ENCODE data around the gene KLRC1. TPM values are rescaled to one million over a fixed set of nuclear protein-coding genes. Genes with fewer than 3 reads are reported as not detected.

KLRC1 gene
- total RNA-seq (under 1 TPM in 1 of 10 donors, not detected in 9; 0.90 TPM), polyA plus RNA-seq (under 1 TPM; 0.13 to 0.22 TPM)
- long read RNA-seq, donor 1, result 0 reads
- long read RNA-seq, donor 2, result 0 reads
- long read RNA-seq, donor 3, result 0 reads

DNA sequence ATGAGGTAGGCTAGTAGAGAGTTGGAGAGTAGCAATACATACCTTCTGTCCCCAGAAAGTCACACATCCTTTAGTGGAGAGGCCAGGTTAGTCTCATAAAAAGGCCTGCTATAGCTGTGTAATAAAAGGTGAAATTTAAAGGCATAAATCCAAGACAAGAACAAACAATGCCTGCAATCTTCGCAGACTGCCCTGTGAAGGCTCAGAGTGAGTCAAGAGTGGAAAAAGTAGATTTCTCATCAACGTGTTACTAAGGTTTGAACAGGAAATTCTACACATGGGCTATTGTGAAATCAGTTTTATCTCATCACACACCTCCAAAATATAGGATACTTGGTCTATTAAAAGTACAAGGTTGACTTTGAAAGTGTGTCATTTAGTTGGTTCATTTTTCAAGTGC is at the start of gene KLRC1:
Gene KLRC1 (minus strand): TSS at position 222 of the 400 bp plus-strand sequence. CDS start 2,221 bp downstream, outside the sequence.
- Histone ChIP-seq H3K27me3 (no peaks in the 10 kb centered on the region), H3K36me3 (no peaks in the 10 kb centered on the region), H3K4me1 (no peaks in the 10 kb centered on the region), H3K9me3 (peaks cover 0 to 39% (median 22%) of the 10 kb centered on the region in 11 donors), H3K4me3 (no peak within 1 kb of the TSS), H3K27ac (no peak within 1 kb of the TSS)
- 61 to 69% methylated on average over 2 of the region's 2 CpGs for WGBS, 2 donors
- ATAC-seq, result no peak
- TF ChIP-seq, protein P1, sequence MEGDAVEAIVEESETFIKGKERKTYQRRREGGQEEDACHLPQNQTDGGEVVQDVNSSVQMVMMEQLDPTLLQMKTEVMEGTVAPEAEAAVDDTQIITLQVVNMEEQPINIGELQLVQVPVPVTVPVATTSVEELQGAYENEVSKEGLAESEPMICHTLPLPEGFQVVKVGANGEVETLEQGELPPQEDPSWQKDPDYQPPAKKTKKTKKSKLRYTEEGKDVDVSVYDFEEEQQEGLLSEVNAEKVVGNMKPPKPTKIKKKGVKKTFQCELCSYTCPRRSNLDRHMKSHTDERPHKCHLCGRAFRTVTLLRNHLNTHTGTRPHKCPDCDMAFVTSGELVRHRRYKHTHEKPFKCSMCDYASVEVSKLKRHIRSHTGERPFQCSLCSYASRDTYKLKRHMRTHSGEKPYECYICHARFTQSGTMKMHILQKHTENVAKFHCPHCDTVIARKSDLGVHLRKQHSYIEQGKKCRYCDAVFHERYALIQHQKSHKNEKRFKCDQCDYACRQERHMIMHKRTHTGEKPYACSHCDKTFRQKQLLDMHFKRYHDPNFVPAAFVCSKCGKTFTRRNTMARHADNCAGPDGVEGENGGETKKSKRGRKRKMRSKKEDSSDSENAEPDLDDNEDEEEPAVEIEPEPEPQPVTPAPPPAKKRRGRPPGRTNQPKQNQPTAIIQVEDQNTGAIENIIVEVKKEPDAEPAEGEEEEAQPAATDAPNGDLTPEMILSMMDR (IDR thresholded peaks at IDR 0.05), result no peak
- DNase-seq, result no peak
- intact Hi-C loops (cut with DNase I), result no loop called here

DNA sequence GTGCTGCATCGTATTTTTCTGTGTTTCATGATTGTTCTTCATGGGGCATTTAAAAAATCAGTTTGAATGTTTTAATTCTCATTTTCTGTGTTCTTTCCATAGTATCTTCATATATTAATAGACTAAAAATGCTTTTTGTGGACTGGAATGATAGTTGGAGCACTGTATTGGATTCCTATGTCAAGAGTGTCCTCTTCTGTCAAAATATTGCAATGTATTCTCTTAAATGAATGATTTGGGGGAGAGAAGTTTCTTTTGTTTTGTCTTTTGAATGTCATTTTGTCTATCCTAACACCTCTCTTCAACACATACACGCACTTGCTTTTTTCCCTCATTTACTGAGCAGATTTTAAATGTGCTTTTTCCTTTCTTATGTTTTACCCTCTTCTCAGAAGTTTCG is 47.9 kb upstream of the KLRC1 start:
- no peaks in the 10 kb centered on the region for H3K4me1 ChIP-seq
- no peak overlapping the region for H3K27ac ChIP-seq
- H3K36me3 ChIP-seq, result no peaks in the 10 kb centered on the region
- TF ChIP-seq, protein P1 (IDR thresholded peaks at IDR 0.05), result peak in 5 of 9 donors; percentile 13 to 37 (median 25)
- H3K9me3 ChIP-seq, result peaks cover 0 to 8% (median 0%) of the 10 kb centered on the region in 11 donors
- WGBS, 2 donors, result 47 to 60% methylated on average over 3 of the region's 3 CpGs
- no peak overlapping the region for H3K4me3 ChIP-seq
- no peak for ATAC-seq
- no peak for DNase-seq
- peaks cover 0 to 28% (median 3%) of the 10 kb centered on the region in 7 donors for H3K27me3 ChIP-seq
- intact Hi-C loops (cut with DNase I), result loop anchor here in 1 of 10 donors (5.0 kb wide), 1 partner anchor 169 kb away; no protein-coding TSS in a partner anchor

DNA sequence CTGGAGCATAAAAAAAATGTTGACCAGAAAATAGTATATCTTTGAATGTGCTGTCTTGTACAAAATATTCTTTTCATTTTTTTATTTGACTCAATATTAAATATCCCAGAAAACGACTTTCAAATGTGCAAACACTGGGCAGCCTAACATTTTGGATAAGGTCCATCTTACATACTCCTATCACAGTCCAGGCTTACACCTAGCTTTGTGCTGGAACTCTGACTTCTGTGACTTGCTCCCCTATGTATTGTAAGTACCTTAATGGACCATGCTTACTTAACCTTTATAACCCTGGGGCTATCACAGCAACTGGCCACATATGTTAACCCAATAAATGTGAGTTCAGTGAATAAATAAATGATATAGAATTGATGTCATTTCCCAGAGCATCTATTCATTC is 44.9 kb upstream of the KLRC1 start:
- intact Hi-C loops (cut with DNase I), result no loop called here
- ATAC-seq (no peak), DNase-seq (no peak)
- H3K4me3 ChIP-seq, result no peak overlapping the region
- WGBS, 2 donors, result 11 to 25% methylated on average over 1 of the region's 1 CpG
- no peaks in the 10 kb centered on the region for H3K4me1 ChIP-seq
- H3K27me3 ChIP-seq, result peaks cover 0 to 28% (median 3%) of the 10 kb centered on the region in 7 donors
- H3K27ac ChIP-seq, result no peak overlapping the region
- no peaks in the 10 kb centered on the region for H3K36me3 ChIP-seq
- H3K9me3 ChIP-seq, result peaks cover 0 to 8% (median 0%) of the 10 kb centered on the region in 11 donors
- TF ChIP-seq, protein P1 (IDR thresholded peaks at IDR 0.05), result no peak

DNA sequence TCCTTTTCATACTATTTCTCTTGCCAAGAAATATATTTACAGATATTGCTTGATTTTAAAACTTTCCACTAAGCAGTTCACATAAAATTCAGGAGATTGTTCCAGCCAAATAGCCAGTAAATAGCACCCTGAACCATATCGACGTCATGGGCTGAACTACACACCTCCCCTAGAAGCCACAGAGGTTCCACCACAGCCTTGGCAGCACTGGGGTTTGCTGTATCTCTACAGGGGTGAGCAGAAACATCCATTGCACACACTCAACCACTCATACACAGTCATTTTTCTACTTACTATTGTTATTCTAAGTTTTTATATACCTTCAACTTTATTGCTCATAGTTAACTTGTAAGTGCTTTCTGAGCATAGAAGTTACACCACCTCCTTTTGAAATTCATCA is 44.4 kb upstream of the KLRC1 start:
- Histone ChIP-seq H3K27me3 (peaks cover 0 to 23% (median 3%) of the 10 kb centered on the region in 7 donors), H3K4me3 (no peak overlapping the region), H3K4me1 (no peaks in the 10 kb centered on the region), H3K9me3 (peaks cover 0 to 6% (median 0%) of the 10 kb centered on the region in 11 donors), H3K27ac (no peak overlapping the region), H3K36me3 (no peaks in the 10 kb centered on the region)
- DNase-seq, result no peak
- 59% methylated on average over 2 of the region's 2 CpGs for WGBS, 2 donors
- intact Hi-C loops (cut with DNase I), result no loop called here
- TF ChIP-seq, protein P1 (IDR thresholded peaks at IDR 0.05), result no peak
- no peak for ATAC-seq

Data from heart right ventricle (tissue), 16 donors.